ENCODE data around the gene MTNR1B. TPM values are rescaled to one million over a fixed set of nuclear protein-coding genes. Genes with fewer than 3 reads are reported as not detected.

Gene MTNR1B
- total and polyA plus RNA-seq, 3 donors from 2014 or later, result 0.68 to 0.78 (median 0.71) TPM

GRCh38 chr11:92964471-92964870 lies 5.0 kb upstream of the MTNR1B start:
- H3K27ac ChIP-seq, result no peak overlapping the region
- no peaks in the 10 kb centered on the region for H3K36me3 ChIP-seq (ENCODE audit: low read depth, missing control alignments)
- DNase-seq, result no peak
- WGBS, 2 donors, result 69 to 73% methylated on average over 8 of the region's 8 CpGs
- no peaks in the 10 kb centered on the region for H3K27me3 ChIP-seq
- no peaks in the 10 kb centered on the region for H3K4me1 ChIP-seq
- TF ChIP-seq POLR2A (IDR thresholded peaks at IDR 0.05), result no peak
- no peak for TF ChIP-seq CTCF (IDR thresholded peaks at IDR 0.05)
- H3K9me3 ChIP-seq, result no peaks in the 10 kb centered on the region
- intact Hi-C loops (cut with DNase I; ENCODE audit: low total_unique reads), result no loop called here
- H3K4me3 ChIP-seq, result no peak overlapping the region

GRCh38 chr11:92965196-92965595 lies 4.3 kb upstream of the MTNR1B start:
- H3K4me3 ChIP-seq, result no peak overlapping the region
- no peaks in the 10 kb centered on the region for H3K27me3 ChIP-seq
- 76 to 85% methylated on average over 2 of the region's 2 CpGs for WGBS, 2 donors
- H3K36me3 ChIP-seq (ENCODE audit: low read depth, missing control alignments), result no peaks in the 10 kb centered on the region
- no peak for TF ChIP-seq POLR2A (IDR thresholded peaks at IDR 0.05)
- TF ChIP-seq CTCF (IDR thresholded peaks at IDR 0.05), result no peak
- intact Hi-C loops (cut with DNase I; ENCODE audit: low total_unique reads), result no loop called here
- H3K27ac ChIP-seq, result no peak overlapping the region
- DNase-seq, result no peak
- H3K4me1 ChIP-seq, result no peaks in the 10 kb centered on the region
- no peaks in the 10 kb centered on the region for H3K9me3 ChIP-seq

- intact Hi-C loops (cut with DNase I; ENCODE audit: low total_unique reads), result no loop called here
- Histone ChIP-seq H3K9me3 (no peaks in the 10 kb centered on the region), H3K36me3 (ENCODE audit: low read depth, missing control alignments) (no peaks in the 10 kb centered on the region), H3K27me3 (no peaks in the 10 kb centered on the region), H3K27ac (no peak overlapping the region), H3K4me3 (no peak overlapping the region), H3K4me1 (no peaks in the 10 kb centered on the region)
- no peak for DNase-seq
- 93 to 94% methylated on average over 2 of the region's 2 CpGs for WGBS, 2 donors
- TF ChIP-seq POLR2A (IDR thresholded peaks at IDR 0.05), result no peak
- no peak for TF ChIP-seq CTCF (IDR thresholded peaks at IDR 0.05)
These were observed 2.3 kb upstream of the MTNR1B start for GRCh38 chr11:92967178-92967577.

GRCh38 chr11:92967867-92968266 lies 1.6 kb upstream of the MTNR1B start:
- TF ChIP-seq CTCF (IDR thresholded peaks at IDR 0.05), result no peak
- no peak for TF ChIP-seq POLR2A (IDR thresholded peaks at IDR 0.05)
- Histone ChIP-seq H3K4me1 (no peaks in the 10 kb centered on the region), H3K36me3 (ENCODE audit: low read depth, missing control alignments) (no peaks in the 10 kb centered on the region), H3K27ac (no peak overlapping the region), H3K27me3 (no peaks in the 10 kb centered on the region), H3K9me3 (no peaks in the 10 kb centered on the region), H3K4me3 (no peak overlapping the region)
- intact Hi-C loops (cut with DNase I; ENCODE audit: low total_unique reads), result no loop called here
- no peak for DNase-seq
- WGBS, 2 donors, result 89 to 92% methylated on average over 2 of the region's 2 CpGs

GRCh38 chr11:92969293-92969633 lies 188 bp upstream of the MTNR1B start:
- Histone ChIP-seq H3K36me3 (ENCODE audit: low read depth, missing control alignments) (no peaks in the 10 kb centered on the region), H3K27ac (no peak overlapping the region), H3K27me3 (no peaks in the 10 kb centered on the region), H3K4me1 (no peaks in the 10 kb centered on the region), H3K4me3 (no peak overlapping the region), H3K9me3 (no peaks in the 10 kb centered on the region)
- intact Hi-C loops (cut with DNase I; ENCODE audit: low total_unique reads), result no loop called here
- DNase-seq, result no peak
- TF ChIP-seq CTCF (IDR thresholded peaks at IDR 0.05) (no peak), POLR2A (IDR thresholded peaks at IDR 0.05) (no peak)
- 8 to 11% methylated on average over 15 to 16 of the region's 16 CpGs for WGBS, 2 donors
